Activated CD4-positive, alpha-beta T cell treated with anti-CD3 and anti-CD28 coated beads, Interleukin-2, amount 50 U/mL, for 48 hours (primary cell): ENCODE data around the gene GPR153.
A peak's percentile ranks its signal among the peaks of the same experiment; 100 is the strongest.

ENCODE experiments used
- DNase-seq, 2 experiments: peaks; one replicate each; pipeline ENCODE4 v3.0.0-alpha.2; 2020

GPR153 gene

GRCh38 chr1:6247651-6248050, 13.2 kb downstream of the GPR153 start:
- DNase-seq, result no peak

- DNase-seq, result peak; percentile 82 to 86
Measured at GRCh38 chr1:6246497-6247467, 14.1 kb downstream of the GPR153 start.

- DNase-seq, result peak; percentile 62 to 73
Measured at GRCh38 chr1:6245869-6246496, 14.9 kb downstream of the GPR153 start.

DNA sequence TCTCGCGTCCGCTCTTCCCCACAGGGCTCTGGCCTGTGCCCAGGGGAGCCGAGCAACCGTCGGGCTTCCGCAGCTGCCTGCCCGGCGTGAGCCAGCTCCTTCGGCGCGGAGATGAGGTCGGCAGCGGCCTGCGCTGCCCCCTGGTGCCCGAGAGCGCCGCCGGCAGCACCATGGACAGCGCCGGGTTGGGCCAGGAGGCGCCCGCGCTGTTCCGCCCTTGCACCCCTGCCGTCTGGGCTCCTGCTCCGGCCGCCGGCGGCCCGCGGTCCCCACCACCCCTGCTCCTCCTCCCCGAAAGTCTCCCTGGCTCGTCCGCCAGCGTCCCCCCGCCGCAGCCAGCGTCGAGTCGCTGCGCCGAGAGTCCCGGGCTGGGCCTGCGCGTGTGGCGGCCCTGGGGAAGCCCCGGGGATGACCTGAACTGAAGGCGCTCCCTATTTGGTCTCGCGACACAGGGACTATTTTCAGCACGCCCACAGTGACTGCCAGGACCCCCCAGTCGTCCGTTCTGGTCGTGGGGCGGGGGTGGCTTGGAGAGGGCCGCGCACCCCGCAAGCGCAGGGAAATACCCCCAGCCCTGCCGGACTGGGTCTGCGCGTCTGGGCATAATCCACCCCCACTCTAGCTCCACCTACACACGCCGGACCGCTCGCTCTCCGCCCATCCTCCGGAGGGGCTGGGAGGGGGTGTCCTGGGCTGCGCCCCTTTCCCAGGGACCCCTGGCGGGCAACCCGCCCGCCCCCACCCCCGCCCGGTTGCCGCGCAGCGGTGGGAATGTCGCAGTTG, 15.6 kb downstream of the GPR153 start:
- DNase-seq, result peak; percentile 82 to 84

DNA sequence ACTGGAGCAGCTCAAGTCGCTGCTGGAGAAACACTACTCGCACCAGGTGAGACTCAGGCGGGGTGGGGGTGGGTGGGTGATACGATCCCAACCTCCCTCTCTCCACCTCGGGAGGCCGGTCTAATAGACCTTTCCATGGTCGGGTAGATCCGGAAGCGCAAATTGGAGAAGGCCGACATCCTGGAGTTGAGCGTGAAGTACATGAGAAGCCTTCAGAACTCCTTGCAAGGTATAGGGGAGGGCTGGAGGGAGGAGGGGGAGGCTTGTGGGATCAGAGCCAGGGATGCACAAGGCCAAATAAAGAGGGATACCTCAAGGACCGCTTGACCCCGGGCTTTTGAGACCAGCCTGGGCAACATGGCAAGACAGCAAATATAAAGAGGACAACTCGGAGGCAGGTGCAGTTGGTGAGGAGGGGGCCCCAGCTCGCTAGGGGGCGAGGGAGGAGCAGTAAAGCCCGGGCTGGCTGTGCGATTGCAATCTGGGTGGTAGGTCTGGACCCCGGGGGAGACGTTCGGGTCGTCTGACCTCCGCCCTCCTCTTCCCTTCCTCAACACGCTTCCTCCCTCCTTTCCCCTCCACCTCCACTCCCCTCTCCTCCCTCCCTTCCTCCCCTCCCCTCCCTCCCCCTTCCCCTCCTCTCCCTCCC, 16.4 kb downstream of the GPR153 start:
- DNase-seq, result no peak

- no peak for DNase-seq
Measured at GRCh38 chr1:6243993-6244392, 16.9 kb downstream of the GPR153 start, which contains the start of gene HES3. Gene HES3 (plus strand): TSS chr1:6244179. CDS start chr1:6244366, 187 bp downstream.

- no peak for DNase-seq
Measured at GRCh38 chr1:6243053-6243834, 17.7 kb downstream of the GPR153 start.

DNA sequence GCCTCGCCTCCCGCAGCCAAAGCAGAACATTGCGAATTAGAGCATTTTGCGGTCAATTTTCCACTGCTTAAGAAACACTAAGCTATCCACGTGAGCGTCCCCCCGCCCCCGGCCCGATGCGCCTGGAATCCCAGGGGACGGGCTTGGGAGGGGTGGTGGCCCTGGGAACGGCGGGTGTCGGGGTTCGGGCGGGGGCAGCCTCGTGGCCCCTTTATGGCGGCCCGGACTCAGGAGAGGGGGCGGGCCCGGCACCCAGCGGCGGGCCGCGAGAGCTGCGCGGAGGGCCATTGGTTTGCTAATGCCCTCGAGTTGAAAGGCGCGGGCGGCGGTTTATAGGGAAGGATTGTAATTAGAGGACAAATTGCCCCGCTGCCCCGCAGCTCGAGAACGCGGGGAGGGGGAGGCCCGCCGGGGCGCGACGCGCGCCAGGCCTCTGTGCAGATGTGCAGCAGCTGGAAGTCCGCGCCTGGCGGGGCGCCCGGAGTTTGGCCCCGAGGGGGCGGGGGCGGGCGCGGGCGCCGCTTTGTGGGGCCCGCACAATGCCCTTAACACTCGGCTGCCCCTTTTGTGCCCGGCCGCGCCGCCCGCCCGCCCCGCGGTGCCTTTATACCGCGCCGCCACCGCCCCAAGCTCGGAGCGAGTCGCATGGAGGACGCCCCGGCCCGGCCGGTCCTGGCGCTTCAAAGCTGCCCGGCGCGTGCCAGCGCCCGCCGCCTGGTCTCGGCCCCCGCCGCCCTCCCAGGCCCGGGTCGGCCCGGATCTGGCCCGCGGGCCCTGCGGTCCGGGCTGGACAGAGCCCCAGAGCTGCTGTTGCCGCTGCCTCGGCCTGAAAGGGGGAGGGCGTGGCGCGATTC, 18.8 kb downstream of the GPR153 start:
- no peak for DNase-seq

- no peak for DNase-seq
Measured at GRCh38 chr1:6241107-6241886, 19.6 kb downstream of the GPR153 start.

DNA sequence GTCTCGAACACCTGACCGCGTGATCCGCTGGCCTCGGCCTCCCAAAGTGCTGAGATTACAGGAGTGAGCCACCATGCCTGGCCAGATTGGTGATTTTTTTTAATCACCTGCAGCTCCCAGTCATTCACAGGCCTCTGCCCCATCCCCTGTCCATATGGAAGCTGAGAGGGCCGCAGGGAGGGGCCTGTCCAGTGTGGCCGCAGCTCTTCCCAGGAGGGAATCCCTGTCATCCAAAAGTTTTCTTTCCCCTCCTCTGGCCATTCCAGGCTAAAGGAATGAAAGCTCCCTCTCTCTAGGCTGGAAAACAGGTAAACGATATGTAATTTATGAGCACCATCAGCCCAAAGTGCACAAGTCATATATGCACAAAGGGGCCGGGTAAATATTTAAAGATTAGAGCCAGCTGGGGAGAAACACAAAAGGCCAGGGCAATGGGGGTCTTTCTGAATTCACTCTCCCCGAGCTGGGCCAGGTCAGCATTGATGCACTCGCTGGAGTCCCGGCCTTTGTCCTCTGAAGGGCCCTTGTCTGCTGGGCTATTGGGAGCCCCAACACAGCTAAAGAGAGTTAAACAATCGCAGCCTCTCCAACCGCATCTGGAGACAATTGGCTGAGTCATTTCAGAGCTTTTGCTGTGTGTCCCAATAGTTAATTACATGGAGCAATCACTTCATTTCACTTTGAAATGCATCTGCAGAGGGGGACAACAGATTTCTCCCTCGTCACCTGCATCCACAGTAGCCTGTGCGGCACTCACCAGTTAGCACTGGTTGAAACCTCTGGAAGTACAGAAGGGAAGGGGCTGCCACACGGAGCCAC, 20.7 kb downstream of the GPR153 start:
- DNase-seq, result no peak

GRCh38 chr1:6239213-6239752, 21.6 kb downstream of the GPR153 start:
- no peak for DNase-seq

DNA sequence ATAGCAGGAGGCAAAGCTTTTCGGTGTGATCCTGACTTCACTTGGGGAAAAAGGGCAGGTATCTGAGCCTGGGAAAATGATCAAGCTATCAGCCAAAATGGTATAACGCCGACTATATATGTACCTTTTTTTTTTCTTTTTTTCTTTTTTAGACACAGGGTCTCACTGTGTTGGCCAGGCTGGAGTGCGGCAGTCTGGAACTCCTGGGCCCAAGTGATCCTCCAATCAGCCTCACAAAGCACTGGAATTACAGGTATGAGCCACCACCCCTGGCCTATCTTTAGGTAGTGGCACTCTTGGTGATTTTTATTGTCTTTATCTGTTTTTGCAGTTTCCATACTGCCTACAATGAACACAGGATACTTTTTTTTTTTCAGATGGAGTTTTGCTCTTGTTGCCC, 23.8 kb downstream of the GPR153 start:
- DNase-seq, result no peak

- peak in 1 of 2 experiments; percentile 36 for DNase-seq
Measured at GRCh38 chr1:6235296-6235677, 25.6 kb downstream of the GPR153 start.

DNA sequence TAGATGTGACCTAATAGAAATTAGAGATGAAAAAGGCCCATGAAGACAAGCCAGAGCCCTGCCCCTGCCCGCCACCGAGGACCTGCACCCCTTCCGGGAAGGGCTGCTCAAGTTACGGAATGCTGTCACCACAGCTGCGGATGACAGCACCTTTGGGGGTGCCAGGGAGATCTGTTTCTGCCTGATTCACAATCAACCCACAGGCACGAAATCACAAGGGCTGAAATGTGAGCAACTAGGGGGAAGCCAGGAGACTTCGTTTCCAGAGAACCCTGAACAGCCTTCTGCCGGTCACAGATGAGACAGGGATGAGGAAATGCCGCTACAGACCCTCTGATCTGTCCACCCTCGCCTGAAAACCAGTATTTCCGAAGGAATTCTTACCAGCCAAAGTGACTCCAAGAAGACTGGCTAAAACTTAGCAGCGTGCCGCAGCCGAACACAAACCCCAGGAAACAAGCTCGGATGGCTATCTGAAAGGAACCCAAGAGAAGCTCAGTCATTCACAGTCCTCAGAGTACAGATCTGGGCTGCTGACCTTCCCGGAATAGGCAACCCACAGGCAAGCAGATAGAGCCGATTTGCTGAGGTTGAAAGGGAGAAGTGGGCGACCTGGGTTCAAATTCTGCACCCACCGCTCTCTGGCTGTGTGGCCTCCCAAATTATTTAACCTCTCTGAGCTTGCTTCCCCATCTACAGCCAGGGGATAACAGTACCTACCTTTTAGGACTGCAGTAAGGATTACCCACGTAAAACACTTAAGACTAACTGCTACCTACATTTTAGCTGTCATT, 26.2 kb downstream of the GPR153 start:
- no peak for DNase-seq

DNA sequence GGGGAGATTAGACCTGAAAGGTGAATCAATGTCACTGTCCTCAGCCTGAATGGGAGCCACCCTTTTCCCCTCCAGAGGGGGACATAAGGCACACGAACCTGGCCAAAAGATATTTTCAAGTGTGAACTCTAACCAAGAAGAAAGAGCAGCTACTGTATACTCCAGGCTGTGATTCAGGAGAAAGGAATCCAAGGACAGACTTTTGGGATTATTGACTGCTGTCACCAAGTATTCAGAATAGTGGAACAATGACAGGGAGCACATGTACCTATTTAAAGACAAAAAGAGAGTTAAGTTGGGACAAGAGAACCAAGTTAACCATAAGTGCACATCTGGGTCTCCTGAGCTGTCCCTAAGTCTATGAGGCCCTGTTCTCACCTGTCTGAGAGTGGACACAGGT, 27.5 kb downstream of the GPR153 start:
- no peak for DNase-seq

DNA sequence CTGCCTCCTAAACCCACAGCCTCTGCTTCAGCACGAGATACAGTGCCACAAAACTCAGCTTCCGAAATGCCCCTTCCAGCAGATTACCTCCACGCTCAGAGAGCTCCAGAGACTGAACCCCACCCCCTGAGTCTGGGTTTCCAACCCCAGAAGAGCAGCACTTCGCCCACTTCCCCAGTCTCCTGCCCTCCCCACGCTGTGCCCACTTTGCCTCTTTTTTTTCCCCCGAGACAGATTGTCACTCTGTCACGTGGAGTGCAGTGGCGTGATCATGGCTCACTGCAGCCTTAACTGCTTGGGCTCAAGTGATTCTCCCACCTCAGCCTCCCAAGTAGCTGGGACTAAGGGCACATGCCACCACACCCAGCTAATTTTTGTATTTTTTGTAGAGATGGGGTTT, 35.2 kb downstream of the GPR153 start:
- DNase-seq, result no peak

DNA sequence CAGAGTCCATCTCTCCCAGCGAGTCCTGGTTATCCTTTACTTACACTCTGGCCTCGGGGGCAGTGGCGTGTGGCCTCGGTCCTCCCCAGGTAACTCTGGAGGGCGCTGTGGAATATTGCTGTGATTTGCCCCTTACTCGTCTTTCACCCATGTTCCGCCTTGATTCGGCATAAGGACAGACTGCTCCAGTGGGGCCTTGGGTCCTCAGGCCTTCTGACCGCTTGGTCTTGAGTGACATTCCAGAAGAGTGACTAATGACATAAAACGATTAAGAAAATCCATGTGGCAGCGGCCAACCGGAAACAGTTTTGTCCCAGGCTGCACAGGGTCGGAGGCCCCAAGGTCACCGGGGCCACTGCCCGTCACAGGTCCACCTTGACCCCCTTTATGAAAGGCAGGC, 36.2 kb downstream of the GPR153 start:
- no peak for DNase-seq

DNA sequence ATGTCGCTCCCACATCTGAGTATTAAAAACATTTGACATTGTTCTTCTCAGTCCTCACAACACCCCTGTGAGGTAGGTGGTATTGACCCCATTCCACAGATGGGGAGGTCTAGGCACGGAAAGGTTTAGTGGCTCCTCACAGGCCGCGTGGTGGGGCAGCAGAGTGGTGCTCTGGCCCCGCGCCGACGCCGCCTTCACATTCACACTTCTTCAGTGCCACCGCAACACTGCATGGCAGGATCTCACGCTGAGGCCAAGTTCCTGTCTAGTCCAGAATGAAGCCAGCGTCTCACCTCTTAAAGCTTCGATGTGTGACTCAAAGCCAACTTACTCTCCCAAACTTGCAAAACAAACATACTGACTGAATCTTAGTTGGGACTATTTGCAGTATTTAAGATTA, 37.3 kb downstream of the GPR153 start:
- no peak for DNase-seq
